ENCODE data around the gene MORN1. TPM values are rescaled to one million over a fixed set of nuclear protein-coding genes. Genes with fewer than 3 reads are reported as not detected.

Gene MORN1
- total RNA-seq, 1 donor from 2014 or later = 11.8 TPM

DNA sequence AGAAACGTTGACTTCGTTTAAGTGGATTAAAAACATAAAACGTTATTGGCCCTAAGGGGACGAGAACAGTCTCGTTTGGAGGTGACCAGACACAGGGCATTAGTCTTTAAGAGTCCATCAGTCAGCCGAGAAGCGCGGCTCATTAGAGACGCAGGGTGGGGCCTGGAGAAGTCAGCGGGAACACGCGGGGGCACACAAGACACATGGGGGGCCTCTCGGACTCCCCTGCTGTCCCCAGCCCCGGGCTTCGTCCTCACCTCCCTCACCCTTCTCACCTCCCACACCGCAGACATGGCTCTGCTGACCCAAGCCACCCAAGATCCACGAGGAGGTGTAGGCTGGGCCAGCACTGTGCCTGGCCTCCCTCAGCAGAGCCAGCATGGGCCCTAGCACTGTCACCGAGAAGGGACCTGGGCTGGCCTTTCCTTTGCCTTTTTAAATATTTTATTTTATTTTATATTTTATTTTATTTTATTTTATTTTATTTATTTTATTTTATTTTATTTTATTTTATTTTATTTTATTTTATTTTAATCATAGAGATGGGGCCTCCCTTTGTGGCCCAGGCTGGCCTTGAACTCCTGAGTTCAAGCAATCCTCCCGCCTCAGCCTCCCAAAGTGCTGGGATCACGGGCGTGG, 48.9 kb downstream of the MORN1 start:
- no peak overlapping the region for H3K4me3 ChIP-seq

GRCh38 chr1:2341706-2342383, 49.5 kb downstream of the MORN1 start:
- Histone ChIP-seq H3K4me1 (no peaks in the 10 kb centered on the region), H3K36me3 (no peaks in the 10 kb centered on the region), H3K27me3 (no peaks in the 10 kb centered on the region), H3K9me3 (no peaks in the 10 kb centered on the region), H3K4me3 (no peak overlapping the region), H3K27ac (no peak overlapping the region)
- no peak for DNase-seq (ENCODE audit: extremely low spot score in 2 of 2)
- intact Hi-C loops (cut with DNase I) = no loop called here
- no peak for TF ChIP-seq POLR2AphosphoS5 (IDR thresholded peaks at IDR 0.05; ENCODE audit: insufficient read depth in 1 of 2, low read depth in 1 of 2)
- TF ChIP-seq CTCF (IDR thresholded peaks at IDR 0.05) = no peak
- TF ChIP-seq POLR2A (IDR thresholded peaks at IDR 0.05) = no peak

More for the DNA sequence above, 48.9 kb downstream of the MORN1 start:
- no peak overlapping the region for H3K27ac ChIP-seq
- no peaks in the 10 kb centered on the region for H3K36me3 ChIP-seq
- no peaks in the 10 kb centered on the region for H3K9me3 ChIP-seq
- intact Hi-C loops (cut with DNase I) = no loop called here
- no peaks in the 10 kb centered on the region for H3K27me3 ChIP-seq
- TF ChIP-seq POLR2AphosphoS5 (IDR thresholded peaks at IDR 0.05; ENCODE audit: insufficient read depth in 1 of 2, low read depth in 1 of 2) = no peak
- TF ChIP-seq CTCF (IDR thresholded peaks at IDR 0.05) = no peak
- no peak for TF ChIP-seq POLR2A (IDR thresholded peaks at IDR 0.05)
- no peaks in the 10 kb centered on the region for H3K4me1 ChIP-seq
- no peak for DNase-seq (ENCODE audit: extremely low spot score in 2 of 2)

DNA sequence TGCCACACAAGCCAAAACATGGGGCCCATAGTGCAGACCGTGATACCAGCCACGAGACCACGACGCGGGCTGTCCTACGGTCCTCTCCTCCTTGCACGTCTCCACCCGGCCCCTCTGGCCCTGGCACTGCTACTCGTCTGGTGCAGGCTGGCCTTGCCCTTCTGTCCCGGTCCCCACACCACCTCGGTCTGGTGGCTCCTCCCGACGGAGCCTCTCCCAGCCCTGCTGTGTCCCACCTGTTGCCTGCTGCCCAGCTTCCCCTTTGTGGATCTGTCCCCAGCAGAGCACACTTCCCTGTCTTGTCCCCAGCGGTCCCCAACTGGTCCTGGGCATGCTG, 50.5 kb downstream of the MORN1 start:
- H3K4me3 ChIP-seq = no peak overlapping the region
- TF ChIP-seq POLR2A (IDR thresholded peaks at IDR 0.05) (no peak), CTCF (IDR thresholded peaks at IDR 0.05) (no peak), POLR2AphosphoS5 (IDR thresholded peaks at IDR 0.05; ENCODE audit: insufficient read depth in 1 of 2, low read depth in 1 of 2) (no peak)
- peaks cover 5% of the 10 kb centered on the region for H3K4me1 ChIP-seq
- H3K27ac ChIP-seq = no peak overlapping the region
- no peak for DNase-seq (ENCODE audit: extremely low spot score in 2 of 2)
- no peaks in the 10 kb centered on the region for H3K27me3 ChIP-seq
- no peaks in the 10 kb centered on the region for H3K36me3 ChIP-seq
- intact Hi-C loops (cut with DNase I) = no loop called here
- no peaks in the 10 kb centered on the region for H3K9me3 ChIP-seq

DNA sequence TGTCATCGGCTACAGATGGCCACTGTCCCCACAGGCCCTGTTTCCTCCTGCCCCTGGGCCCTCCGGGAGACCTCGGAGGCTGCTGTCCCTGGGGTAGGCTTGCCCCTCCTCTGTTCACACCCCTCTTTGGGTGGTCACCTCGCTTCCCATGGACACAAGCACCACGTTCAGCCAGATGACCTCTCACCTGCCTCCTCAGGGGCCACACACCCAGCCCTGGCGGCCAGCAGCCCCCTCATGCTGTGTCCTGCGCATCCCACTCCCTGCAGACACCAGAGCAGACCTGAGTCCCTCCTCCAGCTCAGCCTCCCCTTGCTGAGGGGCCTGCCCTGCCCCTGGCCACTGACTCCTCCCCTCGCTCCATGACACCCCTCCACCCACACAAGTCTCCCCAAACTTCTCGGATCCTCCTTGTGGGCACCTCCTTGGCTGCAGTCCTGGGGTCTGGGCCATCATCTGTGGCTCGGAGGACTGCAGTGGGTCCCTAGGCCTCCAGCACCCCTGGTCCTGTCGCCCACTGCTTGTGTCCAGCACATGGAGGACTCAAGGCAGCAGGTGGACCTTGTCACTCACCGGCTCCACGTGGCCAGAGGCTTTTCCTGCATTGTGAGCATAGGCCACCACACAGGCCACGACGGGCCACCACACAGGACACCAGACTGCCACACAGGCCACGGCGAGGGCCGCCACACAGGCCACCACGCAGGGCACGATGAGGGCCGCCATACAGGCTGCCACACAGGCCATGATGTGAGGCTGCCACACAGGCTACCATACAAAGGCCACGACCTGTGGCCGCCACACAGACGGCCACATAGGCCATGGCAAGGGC, 51.1 kb downstream of the MORN1 start:
- Histone ChIP-seq H3K27me3 (no peaks in the 10 kb centered on the region), H3K36me3 (no peaks in the 10 kb centered on the region), H3K9me3 (no peaks in the 10 kb centered on the region), H3K4me1 (peaks cover 10% of the 10 kb centered on the region), H3K27ac (no peak overlapping the region), H3K4me3 (no peak overlapping the region)
- no peak for TF ChIP-seq POLR2A (IDR thresholded peaks at IDR 0.05)
- intact Hi-C loops (cut with DNase I) = no loop called here
- no peak for DNase-seq (ENCODE audit: extremely low spot score in 2 of 2)

- no peak for TF ChIP-seq CTCF (IDR thresholded peaks at IDR 0.05)
- Histone ChIP-seq H3K27ac (no peak overlapping the region), H3K27me3 (no peaks in the 10 kb centered on the region), H3K9me3 (no peaks in the 10 kb centered on the region), H3K4me1 (peaks cover 15% of the 10 kb centered on the region), H3K4me3 (no peak overlapping the region), H3K36me3 (no peaks in the 10 kb centered on the region)
- intact Hi-C loops (cut with DNase I) = no loop called here
- no peak for DNase-seq (ENCODE audit: extremely low spot score in 2 of 2)
Measured at GRCh38 chr1:2339206-2340085, 51.9 kb downstream of the MORN1 start.
